K562 (cell line): Measurements from ENCODE around the gene NGRN. TPM values are rescaled to one million over a fixed set of nuclear protein-coding genes. Genes with fewer than 3 reads are reported as not detected.
A peak's percentile ranks its signal among the peaks of the same experiment; 100 is the strongest.

Source experiments
- ATAC-seq: fragments of 200-7000 bp; cut with Tn5 transposase; 3 replicates; pipeline ENCODE4 v1.9.1; 2020; ENCODE audit warnings: moderate library complexity
- BruUV-seq: library from RNA; stranded (reverse); fragments of 400-500 nt; replicated peaks from 2 replicates; lab custom pipeline; 2021; lab: Mats Ljungman, UMichigan
- CTCF ChIA-PET: fragments of 300-600 bp; formaldehyde crosslinking; extraction: SDS; loops from one replicate; lab custom pipeline; 2021; ENCODE audit warnings: low intra/inter-chr PET ratio; lab: Yijun Ruan, JAX
- POLR2A ChIA-PET: fragments of 300-600, 350-650 bp; sonication (Branson Sonifier 250); formaldehyde crosslinking; extraction: SDS; loops from one replicate; lab custom pipeline; 2021; ENCODE audit warnings: antibody characterized with exemption, inconsistent platforms; lab: Yijun Ruan, JAX
- DNase-seq, 4 experiments: peaks; one replicate each; pipeline versions ENCODE4 v3.0.0 to v3.0.0-alpha.2; 2011 to 2018; ENCODE audit warnings: low spot score in 3 of 4, mixed read lengths in 3 of 4; ENCODE audit errors: extremely low read depth in 1 of 4
- FAIRE-seq: peaks from 2 replicates; lab custom pipeline; 2011; peaks lifted over from hg19 to GRCh38; lab: Jason Lieb, UNC
- H2AFZ ChIP-seq: 2 replicates; pipeline ENCODE4 v1.6.0; 2011; ENCODE audit warnings: low read depth, low read length, control low read depth, inconsistent platforms
- H3K27ac ChIP-seq: fragments of 200-600 bp; 3 replicates; pipeline ENCODE4 v1.8.0; 2011; ENCODE audit warnings: low read depth, mild to moderate bottlenecking, control low read depth, inconsistent platforms, low read length, moderate library complexity, mixed read lengths; ENCODE audit errors: extremely low read depth
- H3K27me3 ChIP-seq, 2 experiments: fragments of 300-600 bp in 1 of 2; 2 replicates in 1 of 2; 3 replicates in 1 of 2; pipeline versions ENCODE4 v1.6.0 to v1.8.0; 2011; ENCODE audit warnings: inconsistent platforms in 2 of 2, low read length in 2 of 2, mild to moderate bottlenecking in 1 of 2, mixed read lengths in 1 of 2, moderate library complexity in 1 of 2; ENCODE audit not compliant: control insufficient read depth in 2 of 2, insufficient read depth in 2 of 2
- H3K36me3 ChIP-seq: fragments of 300-600 bp; 3 replicates; pipeline ENCODE4 v1.8.0; 2011; ENCODE audit warnings: mild to moderate bottlenecking, low read length, inconsistent platforms; ENCODE audit not compliant: control insufficient read depth, insufficient read depth
- H3K4me1 ChIP-seq, 2 experiments: fragments of 200-600 bp in 1 of 2; replicated peaks in 1 of 2; 2 replicates in 1 of 2; 3 replicates in 1 of 2; pipeline versions ENCODE4 v1.5.1 to v1.8.0; 2011; ENCODE audit warnings: inconsistent platforms in 2 of 2, low read length in 2 of 2, mild to moderate bottlenecking in 1 of 2, mixed read lengths in 1 of 2, moderate library complexity in 1 of 2; ENCODE audit not compliant: control insufficient read depth in 2 of 2, insufficient read depth in 2 of 2
- H3K4me2 ChIP-seq: 2 replicates; pipeline ENCODE4 v1.6.1; 2011; ENCODE audit warnings: low read length, control low read depth, inconsistent platforms, mixed read lengths; ENCODE audit not compliant: insufficient read depth
- H3K4me3 ChIP-seq: fragments of 200-600 bp; sonication (generic), shearing (Covaris generic); 2 replicates; pipeline ENCODE4 v1.5.1; 2016; ENCODE audit warnings: control low read depth, inconsistent platforms
- H3K79me2 ChIP-seq: fragments of 200-600 bp; 3 replicates; pipeline ENCODE4 v1.8.0; 2011; ENCODE audit warnings: low read length, inconsistent platforms; ENCODE audit not compliant: control insufficient read depth, insufficient read depth
- H3K9ac ChIP-seq, 2 experiments: 2 replicates each; pipeline versions ENCODE4 v1.6.0 to v1.6.1; 2011; ENCODE audit warnings: low read depth in 2 of 2, low read length in 2 of 2, control low read depth in 1 of 2, inconsistent platforms in 1 of 2, mild to moderate bottlenecking in 1 of 2, mixed read lengths in 1 of 2; ENCODE audit not compliant: insufficient read depth in 1 of 2
- H3K9me1 ChIP-seq: one replicate; pipeline ENCODE4 v1.6.0; 2011; ENCODE audit warnings: inconsistent platforms, mild to moderate bottlenecking, low read length, moderate library complexity; ENCODE audit not compliant: control insufficient read depth, insufficient read depth
- H3K9me3 ChIP-seq: replicated peaks from 2 replicates; pipeline ENCODE4 v1.5.1; 2011; ENCODE audit warnings: low read depth, low read length, inconsistent platforms; ENCODE audit not compliant: control insufficient read depth, insufficient read depth
- H4K20me1 ChIP-seq: replicated peaks from 2 replicates; pipeline ENCODE4 v1.6.1; 2011; ENCODE audit warnings: low read length, inconsistent platforms, mixed read lengths; ENCODE audit not compliant: control insufficient read depth, insufficient read depth
- FOXJ3 ChIP-seq: sonication (generic); formaldehyde crosslinking; IDR thresholded peaks from 2 replicates; pipeline ENCODE4 v1.4.0; 2020; ENCODE audit warnings: mild to moderate bottlenecking, missing genetic modification reagents
- HNRNPL ChIP-seq: fragments of 200-400 bp; formaldehyde crosslinking; IDR thresholded peaks from 2 replicates; pipeline ENCODE4 v1.6.1; 2017; ENCODE audit warnings: low read depth, mild to moderate bottlenecking, low read length
- NRF1 ChIP-seq, 2 experiments: fragments of 450-650 bp; IDR thresholded peaks in 1 of 2; conservative IDR thresholded peaks in 1 of 2; 2 replicates each; pipeline ENCODE4 v1.6.1; 2014; ENCODE audit warnings: mild to moderate bottlenecking in 2 of 2
- PHB ChIP-seq: fragments of 250-450 bp; sonication (Bioruptor Pico); IDR thresholded peaks from 2 replicates; pipeline ENCODE4 v1.5.0; 2021
- TAF1 ChIP-seq: IDR thresholded peaks from 2 replicates; pipeline ENCODE4 v1.6.1; 2011; ENCODE audit warnings: mild to moderate bottlenecking, low read length, moderate library complexity; ENCODE audit not compliant: insufficient read depth, control insufficient read depth, severe bottlenecking; ENCODE audit errors: extremely low read depth
- VEZF1 ChIP-seq: fragments of 200-800 bp; sonication (Bioruptor generic); IDR thresholded peaks from 2 replicates; pipeline ENCODE4 v1.6.1; 2017; ENCODE audit warnings: missing genetic modification characterization, missing compliant biosample characterization
- ZC3H8 ChIP-seq: fragments of 450-650 bp; IDR thresholded peaks from 2 replicates; pipeline ENCODE4 v1.6.1; 2017
- ZNF165 ChIP-seq: fragments of 250-450 bp; sonication (Bioruptor Pico); IDR thresholded peaks from 2 replicates; pipeline ENCODE4 v1.4.0; 2020; ENCODE audit warnings: borderline replicate concordance
- ZNF263 ChIP-seq: sonication (generic); formaldehyde crosslinking; IDR thresholded peaks from 2 replicates; pipeline ENCODE4 v1.8.0; 2022; ENCODE audit warnings: mild to moderate bottlenecking, missing genetic modification reagents, borderline replicate concordance
- ZNF444 ChIP-seq: fragments of 250-450 bp; sonication (Bioruptor Pico); IDR thresholded peaks from 2 replicates; pipeline ENCODE4 v1.4.0; 2020; ENCODE audit warnings: mild to moderate bottlenecking, moderate library complexity
- ZNF445 ChIP-seq: fragments of 250-450 bp; sonication (Bioruptor Pico); IDR thresholded peaks from 2 replicates; pipeline ENCODE4 v1.4.0; 2020; ENCODE audit warnings: low read depth, mild to moderate bottlenecking, moderate library complexity
- ZNF740 ChIP-seq, 3 experiments: fragments of 200-800 bp in 1 of 3; sonication (Bioruptor generic) in 1 of 3; sonication (generic) in 1 of 3; formaldehyde crosslinking in 1 of 3; IDR thresholded peaks; 2 replicates each; pipeline versions ENCODE4 v1.6.1 to v1.8.0; 2016 to 2022; ENCODE audit warnings: mild to moderate bottlenecking in 2 of 3, missing compliant biosample characterization in 2 of 3, missing genetic modification characterization in 2 of 3, missing genetic modification reagents in 1 of 3
- ZNF778 ChIP-seq: fragments of 450-650 bp; formaldehyde crosslinking; IDR thresholded peaks from 2 replicates; pipeline ENCODE4 v1.4.0; 2020; ENCODE audit warnings: mild to moderate bottlenecking, moderate library complexity
- ZNF785 ChIP-seq: fragments of 250-450 bp; sonication (Bioruptor Pico); IDR thresholded peaks from 2 replicates; pipeline ENCODE4 v1.4.0; 2020; ENCODE audit warnings: mild to moderate bottlenecking
- WGBS: fragments of 100-300 bp; shearing (Covaris generic); methylation state at CpG from one replicate; pipeline ENCODE4 v1.1.6; 2016; ENCODE audit warnings: low coverage, mixed read lengths; ENCODE audit not compliant: insufficient coverage; ENCODE audit errors: missing lambda C conversion rate; 5-methylcytosine and 5-hydroxymethylcytosine counted together
- in situ Hi-C: fragments of 300-500 bp; cut with MboI; formaldehyde crosslinking; loops from 4 replicates; pipeline ENCODE4 v1.15.0; 2018; ENCODE audit warnings: inconsistent platforms, mixed read lengths
- intact Hi-C: fragments of 100-400 bp; cut with micrococcal nuclease; formaldehyde crosslinking; loops from 2 replicates; pipeline ENCODE4 v1.14.2; 2022
- polyA plus RNA-seq, 8 experiments: library from polyadenylated mRNA; depleted of rRNA in 4 of 8; stranded (reverse) in 5 of 8; unstranded in 3 of 8; fragments of >200 nt; fragmentation: Nextera tagmentation in 2 of 8; fragmentation: Illumina TruSeq in 1 of 8; extraction: Ambion mirVana in 2 of 8; extraction: Trizol in 1 of 8; gene quantifications; 2 replicates each; pipeline versions ENCODE4 v1.2.1 to v1.2.3, GENCODE V29; 2011 to 2014; ENCODE audit warnings: inconsistent platforms in 1 of 8, missing spikeins in 1 of 8
- total RNA-seq, 7 experiments: library from RNA; depleted of rRNA in 6 of 7; stranded (reverse); fragments of >200 nt in 6 of 7; fragmentation: Illumina TruSeq in 2 of 7; extraction: Trizol in 2 of 7; gene quantifications; 2 replicates each; pipeline versions ENCODE4 v1.2.1 to v1.2.3, GENCODE V29; 2011 to 2021; ENCODE audit warnings: low replicate concordance in 1 of 7

Gene NGRN
- total and polyA plus RNA-seq, 9 of the 15 experiments (the other 6 are each of a cell fraction or from before 2014, with no cell fraction given), result 14.0 to 73.4 (median 60.0) TPM

DNA sequence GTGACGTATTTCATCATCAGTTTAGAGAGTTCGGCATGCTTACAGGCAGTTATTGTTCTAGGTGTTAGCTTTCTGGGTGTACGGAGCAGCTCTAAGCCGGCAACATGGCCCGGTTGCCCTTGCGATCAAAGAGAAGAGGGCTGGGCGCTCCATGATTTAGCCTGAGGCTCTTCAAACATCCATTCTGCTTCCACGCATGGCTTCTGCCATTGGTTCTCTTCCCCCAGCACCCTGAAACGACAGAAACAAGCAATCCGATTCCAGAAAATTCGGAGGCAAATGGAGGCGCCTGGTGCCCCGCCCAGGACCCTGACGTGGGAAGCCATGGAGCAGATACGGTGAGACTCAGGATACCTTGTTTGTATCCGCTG, 574 bp downstream of the NGRN start (continued):
- TF ChIP-seq ZNF740 (CRISPR knock-in tag; IDR thresholded peaks at IDR 0.05), result no peak
- TF ChIP-seq ZNF740 (tag; IDR thresholded peaks at IDR 0.05), result 0 out of 4 replicates have a peak, but pooled peaks of 1 of the 2 experiments have one; percentile 11
- peak; percentile 55; the same call in 1 of the 2 replicates for TF ChIP-seq ZNF263
- TF ChIP-seq TAF1, result peak; percentile 4
- peak; percentile 40 to 47 for TF ChIP-seq NRF1 (conservative IDR thresholded peaks at IDR 0.05 in 1 of 2, IDR thresholded peaks at IDR 0.05 in 1 of 2)

DNA sequence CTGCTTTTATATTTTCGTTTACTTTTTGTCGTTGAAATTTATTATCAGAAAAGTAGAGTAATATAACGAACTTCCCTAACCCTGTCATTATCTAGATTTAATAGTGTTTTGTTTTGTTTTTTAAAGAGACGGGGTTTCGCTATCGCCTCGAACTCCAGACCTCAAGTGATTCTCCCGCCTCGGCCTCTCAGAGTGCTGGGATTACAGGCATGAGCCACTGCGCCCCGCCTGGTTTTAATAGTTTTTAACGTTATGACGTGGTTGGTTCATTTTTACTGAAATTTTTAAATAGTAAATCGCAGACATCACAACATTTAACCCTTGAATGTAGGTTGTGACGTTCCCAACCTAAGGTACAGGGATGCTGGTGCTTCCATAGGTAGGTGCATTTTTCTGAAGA, 1.0 kb downstream of the NGRN start:
- under 1% methylated on average over 15 of the region's 15 CpGs for WGBS
- Histone ChIP-seq H3K4me2 (peak overlapping the region; percentile 91), H3K9me1 (no peaks in the 10 kb centered on the region), H3K9ac (peak overlapping the region; percentile 83 to 90), H2AFZ (no peak overlapping the region), H3K79me2 (peaks cover 71% of the 10 kb centered on the region), H3K27me3 (no peaks in the 10 kb centered on the region), H3K36me3 (peaks cover 38% of the 10 kb centered on the region), H3K9me3 (no peaks in the 10 kb centered on the region), H3K27ac (peak overlapping the region; percentile 86), H3K4me3 (peak overlapping the region; percentile 64), H3K4me1 (peaks cover 14 to 18% of the 10 kb centered on the region in 2 experiments), H4K20me1 (no peaks in the 10 kb centered on the region; the same call in 1 of the 2 replicates)
- BruUV-seq, result no TSS peak
- intact Hi-C loops (loop anchor here (2.0 kb wide), 1 partner anchor 32 kb away; the partner anchor contains the start of gene GDPGP1), in situ Hi-C loops (loop anchor here (5.0 kb wide), 1 partner anchor 114 kb away; no protein-coding TSS in a partner anchor)
- CTCF ChIA-PET, result no interaction called here
- POLR2A ChIA-PET, result interaction anchor here (0.6 to 1.0 kb wide), 2 partner anchors 7 to 594 kb away, joined by 3 read pairs; no protein-coding TSS in a partner anchor
- ATAC-seq (no peak), DNase-seq (peak in 1 of 4 experiments; percentile 49), FAIRE-seq (peak; percentile 63)
- TF ChIP-seq PHB (CRISPR knock-in tag), result no peak
- 0 out of 2 replicates have a peak, but pooled peaks have one; percentile 22 for TF ChIP-seq ZC3H8
- TF ChIP-seq FOXJ3, result no peak
- TF ChIP-seq ZNF445 (CRISPR knock-in tag), result no peak
- TF ChIP-seq ZNF778 (CRISPR knock-in tag), result no peak
- peak; percentile 23; the same call in 1 of the 2 replicates for TF ChIP-seq VEZF1 (CRISPR knock-in tag)
- no peak for TF ChIP-seq ZNF785 (CRISPR knock-in tag)
- TF ChIP-seq ZNF165, result no peak
- TF ChIP-seq ZNF444, result no peak
- no peak for TF ChIP-seq HNRNPL
